NCI-H226 (cell line): ENCODE measurements around the gene DEPDC4.
"Not testable (repeated sequence)": the region's sequence is repeated elsewhere in the genome, so short reads cannot be mapped to it uniquely, and the experiment has no call there.

Experiments used
- DNase-seq: peaks from one replicate; pipeline ENCODE4 v3.0.0-alpha.2; 2015

DEPDC4 gene

DNA sequence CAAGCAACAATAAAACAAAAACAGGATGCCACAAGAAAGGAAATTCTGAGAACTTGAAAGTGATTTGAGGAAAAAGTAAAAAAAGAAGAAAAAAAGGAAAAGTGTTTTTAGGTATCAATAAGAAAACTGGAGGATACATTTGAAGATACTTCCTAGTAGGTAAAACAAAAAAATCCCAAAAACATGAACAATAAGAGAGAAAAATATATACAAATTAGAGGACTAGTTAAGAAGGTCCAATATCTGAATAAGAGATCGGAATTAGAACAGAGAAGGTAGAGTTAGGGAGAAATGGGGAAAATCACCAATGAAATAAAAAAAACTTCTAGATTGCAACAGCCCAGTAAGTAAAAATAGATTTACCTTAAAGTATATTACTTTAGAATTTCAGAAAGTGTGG is 8.8 kb downstream of the DEPDC4 start:
- DNase-seq, result no peak

DNA sequence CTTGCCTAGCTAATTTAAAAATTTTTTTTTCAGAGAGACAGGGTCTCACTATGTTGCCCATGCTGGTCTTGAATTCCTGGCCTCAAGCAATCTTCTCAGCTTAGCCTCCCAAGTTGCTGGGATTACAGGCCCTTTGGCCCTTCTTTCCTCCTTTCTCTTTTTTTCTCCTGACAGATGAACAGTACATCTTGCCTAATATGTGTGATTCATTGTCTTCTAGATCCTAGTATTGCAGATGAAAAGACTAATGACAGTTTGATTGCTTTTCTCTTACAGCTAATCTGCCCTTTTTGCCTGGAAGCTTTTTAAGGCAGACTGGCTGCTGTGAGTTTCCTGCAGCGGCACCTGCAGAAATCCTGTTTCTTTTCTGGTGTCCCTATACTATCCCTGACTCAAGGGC is 12.0 kb downstream of the DEPDC4 start:
- no peak for DNase-seq

DNA sequence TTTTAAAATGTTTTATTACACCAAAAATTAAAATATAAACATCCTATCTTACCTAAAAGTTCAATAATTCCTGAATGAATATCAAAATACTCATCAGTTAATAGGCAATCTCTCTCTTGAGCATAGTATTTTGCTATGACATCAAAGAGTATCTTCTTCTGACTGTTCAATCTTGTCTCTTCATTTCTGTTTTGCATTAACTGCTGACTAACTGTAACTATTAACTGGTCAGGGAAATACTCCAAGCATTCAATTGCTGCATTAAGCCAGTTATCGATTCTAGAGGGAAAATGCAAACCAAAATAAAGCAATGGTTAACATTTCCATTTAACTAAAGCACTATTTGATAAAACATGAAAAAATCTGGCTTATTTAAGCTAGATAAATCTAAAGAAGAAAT is 13.4 kb downstream of the DEPDC4 start:
- DNase-seq, result no peak

DNA sequence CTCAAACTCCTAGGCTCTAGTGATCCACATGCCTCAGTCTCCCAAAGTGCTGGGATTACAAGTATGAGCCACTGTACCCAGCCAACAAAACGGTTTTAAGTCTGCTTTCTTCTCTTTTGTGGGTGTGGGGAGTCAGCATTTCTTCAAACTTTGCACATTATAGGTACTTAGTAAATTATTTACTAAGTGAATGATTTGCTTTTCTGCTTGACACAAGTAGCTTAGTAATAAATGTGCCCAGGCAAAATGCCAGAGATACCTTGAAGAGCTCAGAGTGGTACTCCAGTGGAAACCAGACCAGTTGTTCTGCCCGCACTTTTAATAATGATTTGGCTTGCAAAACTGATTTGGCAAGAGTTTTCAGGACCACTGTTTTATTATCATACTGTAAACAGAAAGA is 15.0 kb downstream of the DEPDC4 start:
- DNase-seq, result no peak

DNA sequence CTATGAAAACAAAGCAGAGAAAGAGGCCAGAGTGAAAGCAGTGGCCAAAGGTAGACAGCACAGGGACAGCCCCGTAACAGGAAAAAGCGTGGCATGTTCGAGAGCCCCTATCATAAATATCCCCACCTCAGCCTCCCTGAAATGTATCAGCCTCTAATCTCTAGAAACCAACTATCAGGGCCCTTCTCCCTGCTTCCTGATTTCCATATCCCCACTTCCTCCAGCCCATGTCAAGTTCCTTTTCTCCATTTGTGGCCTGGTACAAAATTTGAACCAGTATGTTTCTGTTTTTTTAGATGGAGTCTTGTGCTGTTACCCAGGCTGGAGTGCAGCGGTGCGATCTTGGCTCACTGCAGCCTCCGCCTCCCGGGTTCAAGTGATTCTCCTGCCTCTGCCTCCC is 16.9 kb downstream of the DEPDC4 start:
- DNase-seq, result no peak

DNA sequence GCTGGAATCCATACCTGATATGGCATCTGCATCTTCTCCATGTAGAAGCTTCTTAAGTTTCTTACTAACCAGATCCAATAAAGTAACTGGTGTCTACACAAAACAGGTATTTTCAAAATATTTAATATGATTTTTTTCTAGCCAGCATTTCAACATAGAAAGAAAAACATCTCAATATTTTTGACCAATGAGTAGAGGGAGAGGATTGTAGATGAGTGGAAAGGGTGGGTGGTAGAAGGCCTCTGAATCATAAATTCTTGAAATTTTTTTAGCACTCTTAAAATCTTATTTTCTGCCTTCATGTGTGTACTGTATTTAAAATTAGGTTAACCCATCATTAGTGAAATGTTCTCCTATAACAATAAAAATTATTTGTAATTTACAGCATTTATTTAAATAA is 18.0 kb downstream of the DEPDC4 start:
- no peak for DNase-seq

DNA sequence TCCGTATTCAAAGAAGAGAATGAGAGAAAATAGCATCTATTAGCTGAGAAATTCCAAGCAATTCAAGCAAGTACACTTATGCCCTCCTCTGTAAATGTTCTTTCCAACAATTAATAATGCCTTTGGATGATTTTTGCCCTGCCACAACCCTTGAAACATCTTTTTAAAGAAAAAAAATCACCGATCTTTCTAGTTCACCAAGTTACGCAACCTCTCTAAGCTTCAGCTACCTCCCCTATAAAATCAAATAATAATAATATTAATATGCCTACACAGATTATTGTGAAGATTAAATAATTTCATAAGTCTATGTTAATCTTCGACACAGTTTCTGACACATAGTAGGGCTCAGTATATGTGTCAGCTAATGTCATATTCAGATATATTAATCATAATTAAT is 19.1 kb downstream of the DEPDC4 start:
- no peak for DNase-seq

DNA sequence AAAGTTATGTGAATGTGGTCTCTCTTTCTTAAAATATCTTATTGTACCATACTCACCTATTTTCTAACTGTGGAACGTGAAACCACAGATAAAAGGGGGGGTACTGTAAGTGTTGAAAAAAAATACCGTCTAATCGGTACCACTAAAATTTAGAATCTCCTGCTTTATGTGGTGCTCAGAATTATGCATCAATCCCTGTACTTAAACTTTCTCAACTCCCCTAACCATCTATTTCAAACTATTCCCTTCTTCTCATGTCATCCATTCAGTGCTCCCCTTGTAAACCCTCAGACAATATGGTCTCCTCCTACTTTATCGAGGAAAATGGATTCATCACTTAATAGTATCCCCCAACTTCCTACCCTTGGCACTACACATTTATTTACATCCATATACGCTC is 23.7 kb downstream of the DEPDC4 start:
- DNase-seq, result no peak

DNA sequence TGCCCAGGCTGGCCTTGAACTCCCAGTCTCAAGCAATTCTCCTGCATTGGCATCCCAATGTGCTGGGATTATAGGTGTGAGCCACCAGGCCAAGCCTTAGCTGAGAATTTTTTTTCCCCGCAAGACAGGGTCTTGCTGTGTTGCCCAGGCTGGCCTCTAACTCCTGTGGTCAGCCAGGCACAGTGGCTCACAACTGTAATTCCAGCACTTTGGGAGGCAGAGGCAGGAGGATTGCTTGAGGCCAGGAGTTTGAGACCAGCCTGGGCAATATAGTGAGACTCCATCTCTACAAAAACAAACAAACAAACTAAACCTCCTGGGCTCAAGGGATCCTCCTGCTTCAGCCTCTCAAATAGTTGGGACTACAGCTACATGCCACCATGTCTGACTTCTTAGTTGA is 27.3 kb downstream of the DEPDC4 start:
- DNase-seq, result no peak

DNA sequence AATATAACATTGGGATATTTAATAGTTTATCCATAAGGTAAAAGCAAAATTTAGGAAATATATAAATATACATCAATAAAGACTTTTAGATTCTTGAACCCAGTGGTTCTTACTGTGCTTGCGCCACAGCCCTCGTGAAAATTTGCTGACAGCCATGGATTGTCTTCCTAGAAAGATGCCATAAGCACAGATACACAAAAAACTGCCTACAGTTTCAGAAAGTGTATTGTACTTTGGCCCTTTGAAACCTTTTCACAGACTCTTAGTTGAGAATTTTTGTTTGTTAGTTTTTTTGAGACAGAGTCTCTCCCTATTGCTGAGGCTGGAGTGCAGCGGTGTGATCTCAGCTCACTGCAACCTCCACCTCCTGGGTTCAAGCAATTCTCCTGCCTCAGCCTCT is 28.1 kb downstream of the DEPDC4 start:
- no peak for DNase-seq

DNA sequence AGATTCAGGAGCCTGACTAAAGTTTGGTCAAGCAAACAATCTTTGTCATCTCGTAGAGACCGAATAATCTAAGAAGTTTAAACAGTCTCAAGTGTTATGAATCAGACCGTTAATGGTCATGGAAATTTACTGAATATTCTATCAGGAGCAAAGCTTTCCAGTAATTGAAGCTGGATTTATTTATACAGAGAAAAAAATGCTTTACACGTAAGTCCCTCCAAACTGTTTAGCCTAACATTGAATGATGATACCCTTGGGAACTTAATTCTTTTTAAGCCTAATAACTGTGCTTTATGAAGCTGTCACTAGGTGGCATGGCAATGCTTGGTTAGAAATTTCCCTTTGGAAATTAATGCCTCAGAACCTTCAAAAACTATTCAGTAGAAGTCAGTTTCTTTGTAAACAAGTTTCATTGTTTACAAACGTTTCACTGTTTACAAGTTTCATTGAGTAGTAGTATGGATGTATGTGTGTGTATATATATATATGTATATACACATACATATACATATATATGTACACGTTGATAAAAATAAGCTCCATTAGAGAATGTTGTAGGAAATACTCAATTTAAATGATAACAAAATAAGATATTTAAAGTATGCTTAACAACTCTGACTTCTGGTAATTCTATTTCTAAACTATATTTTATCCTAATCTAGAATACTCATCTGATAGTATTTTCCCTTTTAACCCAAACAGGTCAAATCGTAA is 32.1 kb downstream of the DEPDC4 start:
- DNase-seq, result no peak

DNA sequence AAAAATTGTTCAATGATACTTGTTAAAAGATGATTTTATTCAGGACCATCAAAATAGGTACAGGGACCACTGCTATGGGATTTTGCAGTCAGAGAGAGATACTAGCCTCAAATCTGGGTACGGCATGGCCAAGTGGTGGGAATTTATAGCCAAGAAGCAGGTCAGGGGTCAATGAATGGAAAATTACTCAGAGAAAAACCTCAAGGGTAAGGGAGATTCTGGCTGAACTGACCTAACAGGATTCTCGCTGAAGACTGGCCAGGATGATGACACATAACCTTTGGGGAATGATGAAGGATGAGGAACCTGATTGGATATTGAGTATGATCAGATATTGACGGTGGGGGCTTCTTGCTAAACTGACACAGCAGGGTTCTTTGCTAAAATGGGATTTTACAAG is 32.7 kb downstream of the DEPDC4 start:
- no peak for DNase-seq

DNA sequence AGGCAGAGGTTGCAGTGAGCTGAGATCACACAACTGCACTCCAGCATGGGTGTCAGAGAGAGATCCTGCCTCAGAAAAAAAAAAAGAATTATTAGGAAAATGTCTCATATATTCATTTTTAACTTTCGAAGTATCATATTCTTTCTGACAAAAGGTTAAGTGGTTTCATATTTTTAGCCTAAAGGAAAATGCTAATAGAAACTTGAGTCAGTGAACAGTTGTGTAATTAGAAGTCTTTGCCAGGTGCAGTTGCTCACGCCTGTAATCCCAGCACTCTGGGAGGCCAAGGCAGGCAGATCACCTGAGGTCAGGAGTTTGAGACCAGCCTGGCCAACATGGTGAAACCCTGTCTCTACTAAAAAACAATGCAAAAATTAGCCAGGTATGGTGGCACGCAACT is 35.0 kb downstream of the DEPDC4 start:
- not testable (repeated sequence) for DNase-seq

DNA sequence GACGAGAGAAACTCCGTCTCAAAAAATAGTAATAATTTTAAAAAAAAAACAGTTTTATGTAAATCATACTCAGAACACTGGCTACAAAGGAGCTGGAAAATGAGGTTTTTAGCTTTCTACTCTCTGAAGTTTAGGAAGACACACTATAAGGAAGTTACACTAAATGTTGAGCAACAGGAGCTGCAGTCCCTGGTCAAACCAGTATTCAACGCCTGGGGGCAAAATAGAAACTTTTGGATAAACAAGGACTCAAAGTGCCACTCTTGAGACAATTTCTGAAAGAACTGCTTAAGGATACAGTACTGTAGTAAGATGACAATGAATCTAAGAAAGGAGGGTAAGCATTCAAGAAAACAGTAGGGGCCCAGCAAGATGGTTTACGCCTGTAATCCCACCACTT is 37.0 kb downstream of the DEPDC4 start:
- no peak for DNase-seq

DNA sequence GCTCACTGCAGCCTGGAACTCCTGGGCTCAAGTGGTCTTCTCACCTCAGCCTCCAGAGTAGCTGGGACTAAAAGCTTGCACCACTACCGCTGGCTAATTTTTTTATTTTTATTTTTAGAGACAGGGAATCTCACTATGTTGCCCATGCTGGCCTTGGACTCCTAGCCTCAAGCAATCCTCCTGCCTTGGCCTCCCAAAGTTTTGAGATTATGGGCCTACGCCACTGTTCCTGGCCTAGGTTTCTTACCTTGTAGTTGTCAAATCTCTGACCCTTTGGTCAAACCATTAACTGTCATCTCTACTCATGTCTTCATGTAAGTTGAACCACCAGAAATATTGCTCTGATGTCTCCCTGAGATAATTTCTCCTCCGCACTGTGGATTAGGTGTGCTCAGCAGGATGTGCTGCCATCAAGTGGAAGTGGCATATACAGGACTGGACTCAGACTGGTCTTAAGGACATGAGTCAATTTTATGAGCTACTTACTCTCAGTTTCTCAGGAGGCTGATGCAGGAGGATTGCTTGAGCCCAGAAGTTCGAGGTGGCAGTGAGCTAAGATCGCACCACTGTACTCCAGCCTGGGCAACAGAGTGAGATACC is 37.7 kb downstream of the DEPDC4 start:
- DNase-seq, result no peak

DNA sequence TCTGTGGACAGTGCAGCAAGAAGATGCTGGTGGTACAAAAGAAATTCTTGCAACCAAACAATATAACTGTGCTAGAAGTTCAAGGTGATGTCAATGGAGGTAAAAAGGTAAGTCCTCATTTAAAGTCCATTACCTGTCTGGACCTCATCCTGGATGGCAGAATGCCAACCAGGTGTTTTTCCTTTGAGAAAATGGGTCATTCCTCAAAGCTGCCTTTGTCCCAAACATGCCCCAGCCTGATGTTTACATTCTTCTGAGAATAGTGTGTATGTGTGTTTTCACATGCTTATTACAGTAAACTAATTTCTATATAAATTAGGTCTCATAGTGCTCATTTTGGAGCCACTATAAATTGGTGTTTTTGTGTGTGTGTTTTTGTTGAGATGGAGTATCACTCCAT is 41.4 kb downstream of the DEPDC4 start:
- no peak for DNase-seq

DNA sequence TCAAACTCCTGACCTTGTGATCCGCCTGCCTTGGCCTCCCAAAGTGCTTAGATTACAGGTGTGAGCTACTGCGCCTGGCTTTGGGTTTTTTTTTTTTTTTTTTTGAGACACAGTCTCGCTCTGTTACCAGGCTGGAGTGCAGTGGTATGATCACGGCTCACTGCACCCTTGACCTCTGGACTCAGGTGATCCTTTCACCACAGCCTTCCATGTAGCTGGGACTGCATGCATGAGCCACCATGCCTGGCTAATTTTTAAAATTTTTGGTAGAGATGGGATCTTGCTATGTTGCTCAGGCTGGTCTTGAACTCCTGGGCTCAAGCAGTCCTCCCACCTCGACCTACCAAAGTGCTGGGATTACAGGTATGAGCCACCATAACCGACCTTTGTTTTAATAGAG is 44.7 kb downstream of the DEPDC4 start:
- DNase-seq, result not testable (repeated sequence)

DNA sequence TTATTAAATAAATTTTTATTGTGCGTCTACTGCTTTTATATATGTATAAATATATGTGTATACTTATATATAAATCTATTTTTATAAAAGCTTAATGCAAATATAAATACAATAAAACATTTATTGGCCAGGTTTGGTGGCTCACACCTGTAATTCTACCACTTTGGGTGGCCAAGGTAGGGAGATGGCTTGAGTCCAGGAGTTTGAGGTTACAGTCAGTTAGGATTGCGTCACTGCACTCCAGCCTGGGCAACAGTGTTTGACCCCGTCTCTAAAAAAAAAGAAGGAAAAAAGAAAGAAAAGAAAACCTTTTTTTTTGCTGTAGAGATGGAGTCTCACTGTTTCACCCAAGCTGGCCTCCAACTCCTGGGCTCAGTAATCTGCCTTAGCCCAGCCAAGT is 45.4 kb downstream of the DEPDC4 start:
- DNase-seq, result no peak

DNA sequence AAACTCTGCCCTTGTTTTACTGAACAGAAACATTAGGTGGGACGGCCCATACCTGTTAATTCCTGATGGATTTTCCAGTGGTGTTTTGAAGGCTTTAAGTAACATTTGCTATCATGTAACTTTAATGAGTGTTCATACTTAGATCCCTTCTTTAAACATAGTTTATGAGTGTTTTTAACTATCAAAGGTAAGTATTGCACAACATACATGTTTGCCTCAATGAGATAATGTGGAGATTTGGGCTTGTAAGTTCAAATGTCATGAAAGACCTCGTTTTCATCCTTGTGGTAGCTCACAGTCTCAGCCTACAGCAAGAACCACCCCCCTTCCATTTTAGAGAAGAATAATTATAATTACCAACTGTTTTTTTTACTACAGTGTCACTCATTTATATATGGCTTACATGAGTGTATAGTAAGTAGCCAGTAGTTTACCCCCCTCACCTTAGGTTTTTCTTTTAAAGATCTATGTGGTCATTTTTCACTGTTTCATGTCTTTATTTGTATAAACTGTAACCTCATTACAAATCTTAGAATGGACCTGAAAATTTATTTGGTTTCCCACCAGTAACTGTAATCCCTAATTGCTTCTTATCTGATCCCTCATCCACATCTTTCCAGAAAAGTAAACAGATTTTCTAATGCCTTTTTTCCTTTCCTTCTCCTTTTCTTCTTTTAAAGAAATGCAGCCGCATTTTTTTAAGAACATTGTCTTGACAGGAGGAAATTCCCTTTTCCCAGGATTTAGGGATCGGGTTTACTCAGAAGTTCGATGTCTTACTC is 47.4 kb downstream of the DEPDC4 start:
- DNase-seq, result no peak

DNA sequence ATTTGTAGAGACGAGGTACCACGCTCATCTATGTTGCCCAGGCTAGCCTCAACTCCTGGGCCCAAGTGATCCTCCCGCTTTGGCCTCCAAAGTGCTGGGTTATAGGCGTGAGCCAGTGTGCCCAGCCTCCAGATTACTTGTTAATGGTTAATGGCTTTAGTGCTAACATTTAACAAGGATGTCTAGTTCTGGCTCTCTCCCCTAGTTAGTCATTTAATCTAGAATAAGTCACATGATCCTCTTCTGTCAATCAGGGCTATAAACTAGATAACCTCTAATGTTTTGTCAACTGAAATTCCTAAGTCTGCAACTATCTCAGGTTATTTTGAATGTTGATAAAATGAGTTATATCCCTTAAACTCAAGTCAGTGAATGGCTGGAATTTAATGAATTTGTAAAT is 50.5 kb downstream of the DEPDC4 start:
- DNase-seq, result no peak

DNA sequence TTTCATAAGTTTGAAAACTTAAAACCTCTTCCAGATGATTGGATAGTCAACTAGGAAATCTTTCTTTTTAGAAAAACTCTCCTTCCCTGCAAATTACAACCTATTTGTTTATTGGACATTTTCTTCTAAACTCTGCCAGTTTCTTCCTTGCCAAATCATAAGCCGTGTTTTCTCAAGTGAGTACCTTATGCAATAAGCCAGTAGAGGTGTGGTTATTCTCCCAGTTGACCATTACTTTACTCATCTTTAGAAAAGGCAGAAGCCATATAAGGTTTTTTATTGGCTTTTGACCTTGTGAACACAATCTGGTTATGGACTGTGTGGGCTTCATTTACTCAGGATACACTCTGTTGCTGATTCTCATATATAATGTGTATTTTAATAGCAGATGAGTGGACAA is 51.7 kb downstream of the DEPDC4 start:
- DNase-seq, result no peak

DNA sequence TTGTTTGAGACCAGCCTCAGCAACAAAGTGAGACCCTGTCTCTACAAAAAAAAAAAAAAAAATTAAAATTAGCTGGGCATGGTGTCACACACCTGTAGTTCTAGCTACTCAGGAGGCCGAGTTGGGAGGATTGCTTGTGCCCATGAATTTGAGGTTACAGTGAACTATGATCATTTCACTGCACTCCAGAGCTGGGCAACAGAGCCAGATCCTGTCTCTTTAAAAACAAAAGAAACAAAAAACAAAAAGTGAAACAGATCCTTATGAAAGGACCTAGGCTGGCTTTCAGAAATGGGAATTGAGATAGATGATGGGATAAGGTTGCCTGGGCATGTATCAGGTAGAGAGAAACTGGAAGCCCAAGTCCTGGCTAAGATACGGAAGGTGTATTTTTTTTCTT is 52.4 kb downstream of the DEPDC4 start:
- no peak for DNase-seq

DNA sequence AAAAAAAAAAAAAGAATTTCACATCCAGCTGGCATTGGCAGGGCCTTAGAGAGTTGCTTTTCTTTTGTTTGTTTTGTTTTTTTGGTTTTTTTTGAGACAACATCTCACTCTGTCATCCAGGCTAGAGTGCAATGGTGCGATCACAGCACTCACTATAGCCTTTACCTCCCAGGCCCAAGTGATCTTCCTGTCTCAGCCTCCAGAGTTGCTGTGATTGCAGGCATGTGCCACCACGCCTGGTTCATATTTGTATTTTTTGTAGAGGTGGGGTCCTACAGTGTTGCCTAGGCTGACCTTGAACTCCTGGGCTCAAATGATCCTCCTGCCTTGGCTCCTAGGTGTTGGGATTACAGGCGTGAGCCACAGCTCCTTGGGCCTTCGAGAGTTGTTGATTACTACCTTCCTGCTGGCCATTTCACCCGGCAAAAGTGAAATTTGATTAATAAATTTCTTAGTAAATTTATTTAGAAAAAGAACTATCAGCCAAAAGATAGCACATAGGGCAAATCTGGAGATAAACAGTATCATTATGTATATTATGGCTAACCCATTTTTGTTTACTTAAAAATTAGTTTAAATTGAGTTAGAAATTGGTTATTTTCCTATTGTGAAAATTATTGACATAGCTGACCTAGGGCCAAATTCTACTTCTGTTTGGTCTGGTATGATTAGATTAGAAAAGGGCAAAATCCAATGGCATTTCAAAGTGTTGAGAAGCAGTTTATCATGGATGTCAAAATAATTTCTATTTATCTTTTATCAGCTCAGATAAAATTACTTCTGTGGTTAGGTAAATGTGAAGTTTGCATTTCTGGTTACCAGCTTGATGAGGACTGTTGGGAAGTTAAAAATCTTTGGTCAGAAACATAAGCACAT is 53.6 kb downstream of the DEPDC4 start:
- no peak for DNase-seq
